IPS-15b (cell line): ENCODE measurements around the gene GGTLC2.
"Not testable (repeated sequence)": the region's sequence is repeated elsewhere in the genome, so short reads cannot be mapped to it uniquely, and the experiment has no call there.

ENCODE experiments used
- H3K27me3 ChIP-seq: one replicate; pipeline ENCODE4 v1.6.1; 2013; ENCODE audit warnings: low read length; ENCODE audit not compliant: control insufficient read depth, insufficient read depth
- H3K36me3 ChIP-seq: one replicate; pipeline ENCODE4 v1.6.1; 2013; ENCODE audit warnings: low read length; ENCODE audit not compliant: control insufficient read depth, insufficient read depth
- H3K4me1 ChIP-seq: one replicate; pipeline ENCODE4 v1.6.1; 2013; ENCODE audit warnings: mild to moderate bottlenecking, low read length; ENCODE audit not compliant: control insufficient read depth, insufficient read depth
- H3K4me3 ChIP-seq: one replicate; pipeline ENCODE4 v1.5.1; 2013; ENCODE audit warnings: low read depth, low read length
- H3K9ac ChIP-seq: one replicate; pipeline ENCODE4 v1.6.1; 2013; ENCODE audit warnings: low read depth, mild to moderate bottlenecking, low read length
- H3K9me3 ChIP-seq: one replicate; pipeline ENCODE4 v1.6.1; 2013; ENCODE audit warnings: mild to moderate bottlenecking, low read length; ENCODE audit not compliant: control insufficient read depth, insufficient read depth

Gene GGTLC2

DNA sequence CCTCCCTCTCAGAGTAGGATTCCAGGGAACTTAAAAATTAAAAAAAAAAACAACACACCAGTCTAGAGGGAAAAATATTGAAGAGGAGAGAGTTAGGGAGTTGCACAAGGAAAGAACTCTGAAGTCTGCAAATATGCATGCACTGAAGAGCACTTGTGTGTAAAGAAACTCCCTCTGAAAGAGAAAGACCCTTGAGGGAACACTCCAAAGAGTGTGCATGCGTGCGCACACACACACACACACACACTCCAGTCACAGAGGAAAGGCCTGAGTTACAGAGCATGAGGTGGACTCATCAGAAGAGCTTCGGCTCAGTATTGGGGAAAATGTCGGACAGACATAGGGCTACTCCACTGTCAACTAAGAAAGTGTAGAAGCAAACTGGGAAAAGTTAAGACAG lies 30.1 kb downstream of the GGTLC2 start:
- Histone ChIP-seq H3K9me3 (no peaks in the 10 kb centered on the region), H3K36me3 (no peaks in the 10 kb centered on the region), H3K27me3 (peaks cover 73% of the 10 kb centered on the region), H3K9ac (no peak overlapping the region), H3K4me3 (no peak overlapping the region), H3K4me1 (no peaks in the 10 kb centered on the region)

DNA sequence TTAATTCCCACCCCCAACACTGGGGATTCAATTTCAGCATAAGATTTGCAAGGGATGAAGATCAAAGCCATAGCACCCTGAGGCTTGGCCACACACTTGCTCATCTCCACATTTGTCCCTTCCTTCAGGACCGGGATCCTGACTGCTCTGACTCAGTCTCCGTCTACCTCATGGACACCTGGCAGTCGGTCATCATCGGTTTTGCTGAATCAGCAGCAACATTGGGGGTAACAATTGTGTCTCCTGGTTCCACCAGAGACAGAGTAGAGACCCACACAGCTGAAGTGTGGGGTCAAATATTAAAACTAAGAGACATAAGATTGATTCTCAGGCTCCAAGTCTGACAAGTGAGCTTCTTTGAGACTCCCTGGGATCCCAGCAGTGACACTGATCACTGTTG lies 34.6 kb downstream of the GGTLC2 start:
- H3K27me3 ChIP-seq = peaks cover 77% of the 10 kb centered on the region
- H3K4me3 ChIP-seq = no peak overlapping the region
- no peak overlapping the region for H3K9ac ChIP-seq
- no peaks in the 10 kb centered on the region for H3K36me3 ChIP-seq
- H3K4me1 ChIP-seq = no peaks in the 10 kb centered on the region
- no peaks in the 10 kb centered on the region for H3K9me3 ChIP-seq

DNA sequence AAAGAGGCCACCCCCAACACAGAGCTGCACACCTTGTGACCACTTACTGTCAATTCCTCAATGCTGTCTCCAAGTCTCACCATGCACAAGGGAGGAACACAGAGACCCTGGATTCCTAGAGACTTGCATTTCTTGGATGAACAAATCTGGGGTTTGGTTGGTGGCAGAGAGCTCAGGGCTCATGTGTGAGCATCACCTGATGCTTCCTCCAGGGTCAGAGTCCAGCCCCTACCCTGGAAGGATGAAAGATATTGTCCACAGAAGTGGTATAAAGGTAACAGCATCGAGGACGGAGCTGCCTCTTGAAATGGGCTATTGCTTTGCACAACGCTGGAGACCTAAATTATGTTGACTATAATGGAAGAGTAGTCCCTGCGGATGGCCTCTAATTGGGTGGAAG lies 36.0 kb downstream of the GGTLC2 start:
- Histone ChIP-seq H3K4me1 (no peaks in the 10 kb centered on the region), H3K9ac (no peak overlapping the region), H3K9me3 (no peaks in the 10 kb centered on the region), H3K4me3 (no peak overlapping the region), H3K27me3 (peaks cover 73% of the 10 kb centered on the region), H3K36me3 (no peaks in the 10 kb centered on the region)

DNA sequence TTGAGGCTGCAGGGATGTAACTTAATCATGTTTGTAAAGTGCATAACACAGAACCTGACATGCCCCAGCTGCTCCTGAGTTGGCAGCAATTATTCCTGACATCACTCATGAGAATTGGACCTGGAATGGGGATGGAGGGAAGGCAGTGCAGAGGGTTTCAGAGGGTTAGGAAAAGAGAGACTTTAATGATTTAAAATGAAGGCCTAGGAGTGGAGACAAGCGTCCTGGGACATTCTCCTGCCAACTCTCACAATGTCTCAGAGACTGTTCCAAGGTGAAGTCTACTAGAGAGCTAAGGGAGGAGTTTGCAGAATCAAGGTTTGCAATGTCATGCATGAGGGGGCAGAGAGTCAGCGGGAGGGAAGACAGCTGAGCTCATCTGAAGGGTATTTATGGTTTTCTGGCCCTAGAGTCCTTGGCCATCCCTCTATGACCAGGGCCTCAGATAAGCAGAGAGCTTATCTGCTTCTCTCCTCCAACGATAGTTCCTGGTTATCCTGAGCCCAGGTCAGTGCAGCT lies 36.9 kb downstream of the GGTLC2 start:
- Histone ChIP-seq H3K4me3 (no peak overlapping the region), H3K4me1 (no peaks in the 10 kb centered on the region), H3K9ac (no peak overlapping the region), H3K9me3 (no peaks in the 10 kb centered on the region), H3K36me3 (no peaks in the 10 kb centered on the region), H3K27me3 (peaks cover 65% of the 10 kb centered on the region)

DNA sequence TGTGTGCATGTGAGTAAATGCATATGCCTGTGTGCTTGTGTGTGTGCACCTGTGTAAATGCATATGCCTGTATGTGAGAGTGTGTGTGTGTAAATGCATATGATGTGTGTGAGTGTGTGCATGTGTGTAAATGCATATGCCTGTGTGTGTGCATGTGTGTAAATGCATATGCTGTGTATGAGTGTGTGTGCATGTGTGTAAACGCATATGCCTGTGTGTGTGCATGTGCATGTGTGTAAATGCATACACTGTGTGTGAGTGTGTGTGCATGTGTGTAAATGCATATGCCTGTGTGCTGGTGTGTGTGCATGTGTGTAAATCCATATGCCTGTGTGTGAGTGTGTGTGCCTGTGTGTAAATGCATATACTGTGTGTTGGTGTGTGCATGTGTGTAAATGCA lies 37.8 kb downstream of the GGTLC2 start:
- H3K4me1 ChIP-seq = no peaks in the 10 kb centered on the region
- no peaks in the 10 kb centered on the region for H3K36me3 ChIP-seq
- H3K9ac ChIP-seq = no peak overlapping the region
- H3K9me3 ChIP-seq = no peaks in the 10 kb centered on the region
- peaks cover 57% of the 10 kb centered on the region for H3K27me3 ChIP-seq
- no peak overlapping the region for H3K4me3 ChIP-seq

DNA sequence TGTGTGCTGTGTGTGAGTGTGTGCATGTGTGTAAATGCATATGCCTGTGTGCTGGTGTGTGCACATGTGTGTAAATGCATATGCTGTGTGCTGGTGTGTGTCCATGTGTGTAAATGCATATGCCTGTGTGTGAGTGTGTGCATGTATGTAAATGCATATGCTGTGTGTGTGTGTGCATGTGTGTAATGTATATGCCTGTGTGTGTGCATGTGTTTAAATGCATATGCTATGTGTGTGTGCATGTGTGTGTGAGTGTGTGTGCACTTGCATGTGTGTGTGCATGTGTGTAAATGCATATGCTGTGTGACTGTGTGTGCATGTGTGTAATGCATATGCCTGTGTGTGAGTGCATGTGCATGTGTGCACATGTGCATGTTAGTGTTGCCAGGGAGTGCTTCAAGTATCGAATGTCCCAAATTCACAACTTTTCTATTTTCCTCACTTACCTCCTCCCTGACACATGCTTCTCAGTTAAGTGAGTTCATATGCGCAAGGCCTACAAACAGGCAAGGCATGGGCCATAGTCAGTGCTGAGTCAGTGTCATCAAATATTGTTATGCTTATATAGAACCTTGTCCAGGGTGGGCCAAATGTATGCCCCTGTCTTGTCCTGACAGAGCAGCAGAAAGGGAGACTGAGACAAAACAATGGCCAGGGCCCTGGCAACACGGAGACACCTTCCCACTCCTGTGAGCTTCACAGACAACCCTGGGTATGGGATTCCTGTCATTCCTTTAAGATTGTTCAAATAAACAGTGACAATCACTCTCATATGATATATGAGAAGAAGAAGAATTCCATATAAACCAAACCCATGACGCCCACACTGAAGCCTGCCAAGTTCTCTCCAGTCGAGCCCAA lies 38.6 kb downstream of the GGTLC2 start:
- Histone ChIP-seq H3K4me1 (no peaks in the 10 kb centered on the region), H3K36me3 (no peaks in the 10 kb centered on the region), H3K9ac (no peak overlapping the region), H3K9me3 (no peaks in the 10 kb centered on the region), H3K4me3 (no peak overlapping the region), H3K27me3 (peaks cover 57% of the 10 kb centered on the region)

DNA sequence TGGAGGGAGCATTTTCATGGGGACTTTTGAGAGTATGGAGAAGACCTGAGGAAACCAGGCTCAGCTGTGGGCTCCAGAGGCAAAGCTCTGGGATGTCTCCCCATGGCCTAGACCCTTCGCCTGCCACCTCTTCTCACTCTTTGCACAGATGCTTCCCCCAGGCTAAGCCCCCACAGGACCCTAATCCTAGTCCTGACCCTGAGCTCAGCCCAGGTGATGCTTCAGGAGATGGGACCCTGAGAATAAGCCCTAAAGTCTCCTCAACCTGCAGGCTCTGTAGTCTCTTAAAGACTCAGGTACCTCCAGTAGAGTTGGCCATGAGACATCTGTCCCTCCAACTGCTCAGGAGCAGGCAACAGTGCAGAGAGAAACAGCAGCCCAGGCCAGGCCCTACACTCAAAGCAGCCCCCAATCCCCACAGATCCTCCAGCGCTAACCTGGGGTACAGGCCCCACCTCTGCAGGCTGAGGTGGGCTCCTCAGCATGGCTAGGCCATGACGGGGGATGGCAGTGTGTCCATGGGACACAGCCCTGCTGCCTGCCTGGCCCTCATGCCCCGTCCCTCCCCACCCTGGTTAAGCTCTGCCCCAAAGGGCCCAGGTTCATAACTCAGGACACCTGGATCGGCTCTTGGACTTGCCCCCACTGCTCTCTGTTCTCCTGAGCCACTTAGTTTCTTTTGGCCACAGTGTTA lies 39.4 kb downstream of the GGTLC2 start:
- Histone ChIP-seq H3K9me3 (no peaks in the 10 kb centered on the region), H3K4me3 (no peak overlapping the region), H3K36me3 (no peaks in the 10 kb centered on the region), H3K4me1 (no peaks in the 10 kb centered on the region), H3K9ac (no peak overlapping the region), H3K27me3 (peaks cover 57% of the 10 kb centered on the region)

DNA sequence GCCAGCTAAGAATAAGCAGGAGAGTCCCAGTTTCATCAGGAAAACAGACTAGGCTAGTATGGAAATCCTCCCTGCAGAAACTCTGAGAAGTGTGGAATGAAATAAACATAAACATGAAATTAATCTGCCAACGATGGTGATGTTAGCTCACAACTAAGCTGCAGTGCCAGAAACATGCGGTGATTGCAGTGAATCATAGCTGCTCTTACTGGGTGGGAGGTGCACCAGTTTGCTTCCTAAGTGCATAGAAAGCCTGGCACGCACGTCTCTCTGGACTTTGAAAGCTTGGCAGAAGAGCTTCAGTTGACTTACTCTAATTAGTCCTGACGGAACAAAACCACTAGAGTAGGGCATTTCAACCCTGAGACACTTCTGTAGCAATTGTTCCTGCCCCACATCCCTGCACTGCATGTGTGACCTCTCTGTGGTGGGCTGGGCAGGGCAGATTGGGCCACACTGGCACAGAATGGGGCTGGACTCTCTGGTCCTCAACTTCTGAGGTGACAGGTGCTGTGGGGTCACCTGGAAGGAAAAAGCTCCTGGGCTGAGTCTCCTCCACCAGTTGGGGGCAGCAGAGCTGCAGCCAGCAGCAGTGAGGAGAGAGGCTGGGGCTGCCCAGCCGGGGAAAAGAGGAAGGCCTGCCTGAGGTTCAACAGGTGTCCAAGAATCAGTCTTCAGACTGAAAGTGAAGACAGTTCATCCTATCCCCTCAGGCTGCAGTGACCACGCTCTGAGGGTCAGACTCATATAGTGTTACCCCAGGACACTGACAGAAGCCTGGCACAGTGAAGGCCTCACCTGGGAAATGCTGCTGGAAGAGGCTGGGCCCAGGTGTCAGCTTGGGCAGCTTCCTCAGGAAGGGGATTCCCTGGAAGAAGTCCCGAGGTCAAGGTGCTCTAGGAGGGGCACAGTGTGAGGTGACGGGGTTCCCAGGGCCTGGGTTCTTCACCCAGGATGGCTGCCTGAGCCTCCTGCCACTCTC lies 40.5 kb downstream of the GGTLC2 start:
- no peak overlapping the region for H3K4me3 ChIP-seq
- H3K4me1 ChIP-seq = no peaks in the 10 kb centered on the region

DNA sequence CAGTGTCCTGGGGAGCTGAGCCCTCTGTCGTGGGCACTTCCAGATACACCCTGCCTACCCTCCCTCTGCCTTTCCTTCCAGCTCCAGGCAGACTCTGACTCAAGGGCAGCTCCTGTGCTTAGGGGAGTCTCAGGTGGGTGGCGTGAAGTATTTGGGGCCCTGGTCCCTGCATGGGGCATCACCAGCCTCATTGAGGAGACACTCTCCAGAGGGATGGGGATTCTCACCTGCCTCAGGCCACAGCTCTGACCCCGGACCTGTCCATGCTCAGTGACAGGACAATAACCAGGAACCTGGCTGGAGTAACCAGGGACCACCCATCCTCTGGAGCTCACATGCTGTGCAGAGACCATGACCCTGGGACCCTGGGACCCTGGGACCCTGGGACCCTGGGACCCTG lies 41.2 kb downstream of the GGTLC2 start:
- H3K4me3 ChIP-seq = no peak overlapping the region
- H3K4me1 ChIP-seq = no peaks in the 10 kb centered on the region
- H3K9me3 ChIP-seq = no peaks in the 10 kb centered on the region
- no peaks in the 10 kb centered on the region for H3K36me3 ChIP-seq
- peaks cover 51% of the 10 kb centered on the region for H3K27me3 ChIP-seq
- H3K9ac ChIP-seq = no peak overlapping the region

More for the DNA sequence above, 40.5 kb downstream of the GGTLC2 start:
- H3K36me3 ChIP-seq = no peaks in the 10 kb centered on the region
- H3K9ac ChIP-seq = no peak overlapping the region
- H3K9me3 ChIP-seq = no peaks in the 10 kb centered on the region
- H3K27me3 ChIP-seq = peaks cover 51% of the 10 kb centered on the region

DNA sequence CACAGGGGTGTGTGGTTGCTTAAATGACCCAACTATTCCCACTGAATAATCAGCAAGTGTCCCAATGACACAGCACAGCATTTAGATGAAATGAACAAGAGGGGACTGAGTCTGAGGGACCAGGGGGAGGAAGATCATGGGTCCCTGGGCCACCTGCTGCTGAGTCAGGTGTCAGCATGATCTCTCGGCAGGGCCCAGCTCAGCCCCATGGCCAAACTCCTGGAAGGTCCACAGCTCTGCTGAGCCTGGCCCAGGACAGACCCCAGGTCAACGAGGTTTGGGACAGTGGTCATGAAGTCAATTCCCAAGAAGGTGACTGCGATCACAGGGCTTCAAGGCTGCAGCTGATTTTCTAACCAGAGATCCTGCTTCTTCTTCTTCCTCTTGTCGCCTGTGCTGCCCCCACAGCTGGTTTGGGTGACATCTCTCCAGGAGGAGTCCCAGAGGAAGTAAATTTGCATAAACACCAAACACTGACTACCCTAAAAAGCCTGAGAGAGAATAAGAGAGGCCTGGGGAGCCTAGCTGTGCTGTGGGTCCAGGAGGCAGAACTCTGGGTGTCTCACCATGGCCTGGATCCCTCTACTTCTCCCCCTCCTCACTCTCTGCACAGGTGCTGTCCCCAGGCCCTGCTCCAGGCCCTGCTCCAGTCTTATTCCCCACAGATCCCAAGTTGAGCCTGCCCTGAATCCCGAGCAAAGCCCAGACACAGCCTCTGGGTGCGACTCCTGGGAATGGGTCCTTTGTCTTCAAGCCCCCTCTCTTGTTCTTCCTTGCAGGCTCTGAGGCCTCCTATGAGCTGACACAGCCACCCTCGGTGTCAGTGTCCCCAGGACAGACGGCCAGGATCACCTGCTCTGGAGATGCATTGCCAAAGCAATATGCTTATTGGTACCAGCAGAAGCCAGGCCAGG lies 42.0 kb downstream of the GGTLC2 start:
- not testable (repeated sequence) for H3K9me3 ChIP-seq, H3K4me3 ChIP-seq, H3K36me3 ChIP-seq, H3K4me1 ChIP-seq, H3K9ac ChIP-seq
- peaks cover 52% of the 10 kb centered on the region for H3K27me3 ChIP-seq
